Smooth muscle cell (in vitro differentiated cells): ENCODE data around the gene RERE. TPM values are rescaled to one million over a fixed set of nuclear protein-coding genes. Genes with fewer than 3 reads are reported as not detected.

Source experiments
- DNase-seq: peaks from one replicate; lab custom pipeline; 2025; ENCODE audit not compliant: unreplicated experiment; lab: John Stamatoyannopoulos, UW
- H2AFZ ChIP-seq: fragments of 200-600 bp; sonication (generic); 2 replicates; pipeline ENCODE4 v1.6.0; 2016; ENCODE audit warnings: antibody characterized with exemption, low read depth, mild to moderate bottlenecking
- H3F3A ChIP-seq: fragments of 200-600 bp; sonication (generic); 2 replicates; pipeline ENCODE4 v1.6.0; 2017; ENCODE audit warnings: antibody characterized with exemption, low read depth
- H3K27ac ChIP-seq: fragments of 200-600 bp; sonication (generic); 2 replicates; pipeline ENCODE4 v1.5.1; 2016; ENCODE audit warnings: low read depth, mild to moderate bottlenecking
- H3K27me3 ChIP-seq: fragments of 200-600 bp; sonication (generic); 2 replicates; pipeline ENCODE4 v1.6.1; 2016; ENCODE audit warnings: low read depth, mild to moderate bottlenecking
- H3K36me3 ChIP-seq: fragments of 200-600 bp; sonication (generic); 2 replicates; pipeline ENCODE4 v1.5.1; 2016; ENCODE audit warnings: low read depth
- H3K4me1 ChIP-seq: fragments of 200-600 bp; sonication (generic); 2 replicates; pipeline ENCODE4 v1.5.1; 2016; ENCODE audit warnings: low read depth
- H3K4me2 ChIP-seq: fragments of 200-600 bp; sonication (generic); 2 replicates; pipeline ENCODE4 v1.6.0; 2016; ENCODE audit warnings: mild to moderate bottlenecking
- H3K4me3 ChIP-seq: fragments of 200-600 bp; sonication (generic); 2 replicates; pipeline ENCODE4 v1.5.1; 2016; ENCODE audit warnings: mild to moderate bottlenecking
- H3K79me2 ChIP-seq: fragments of 200-600 bp; sonication (generic); 2 replicates; pipeline ENCODE4 v1.6.0; 2016; ENCODE audit warnings: low read depth, mild to moderate bottlenecking
- H3K9ac ChIP-seq: fragments of 200-600 bp; sonication (generic); 2 replicates; pipeline ENCODE4 v1.6.0; 2016; ENCODE audit warnings: low read depth
- H3K9me3 ChIP-seq: fragments of 200-600 bp; sonication (generic); replicated peaks from 2 replicates; pipeline ENCODE4 v1.5.1; 2016; ENCODE audit warnings: low read depth
- H4K20me1 ChIP-seq: fragments of 200-600 bp; sonication (generic); 2 replicates; pipeline ENCODE4 v1.6.0; 2016; ENCODE audit warnings: low read depth
- WGBS: methylation state at CpG from one replicate; pipeline ENCODE4 v1.1.7; 2016; ENCODE audit warnings: low lambda C conversion rate; 5-methylcytosine and 5-hydroxymethylcytosine counted together
- polyA plus RNA-seq: library from polyadenylated mRNA; unstranded; fragments of >200 nt; fragmentation: Nextera tagmentation; extraction: Ambion mirVana; gene quantifications from 2 replicates; pipeline ENCODE4 v1.2.1, GENCODE V29; 2016
- total RNA-seq: library from RNA; depleted of rRNA; stranded (reverse); fragments of >200 nt; gene quantifications from 2 replicates; pipeline ENCODE4 v1.2.3, GENCODE V29; 2014
- TF ChIP-seq, protein P1 (sequence below): fragments of 200-600 bp; sonication (generic); IDR thresholded peaks from 2 replicates; pipeline ENCODE4 v1.5.1; 2017; ENCODE audit warnings: borderline replicate concordance, mild to moderate bottlenecking, antibody characterized with exemption; ENCODE audit not compliant: insufficient read depth, poor library complexity, severe bottlenecking

The RERE gene
- total and polyA plus RNA-seq, 2 experiments from 2014 or later = 45.6 to 59.2 TPM

DNA sequence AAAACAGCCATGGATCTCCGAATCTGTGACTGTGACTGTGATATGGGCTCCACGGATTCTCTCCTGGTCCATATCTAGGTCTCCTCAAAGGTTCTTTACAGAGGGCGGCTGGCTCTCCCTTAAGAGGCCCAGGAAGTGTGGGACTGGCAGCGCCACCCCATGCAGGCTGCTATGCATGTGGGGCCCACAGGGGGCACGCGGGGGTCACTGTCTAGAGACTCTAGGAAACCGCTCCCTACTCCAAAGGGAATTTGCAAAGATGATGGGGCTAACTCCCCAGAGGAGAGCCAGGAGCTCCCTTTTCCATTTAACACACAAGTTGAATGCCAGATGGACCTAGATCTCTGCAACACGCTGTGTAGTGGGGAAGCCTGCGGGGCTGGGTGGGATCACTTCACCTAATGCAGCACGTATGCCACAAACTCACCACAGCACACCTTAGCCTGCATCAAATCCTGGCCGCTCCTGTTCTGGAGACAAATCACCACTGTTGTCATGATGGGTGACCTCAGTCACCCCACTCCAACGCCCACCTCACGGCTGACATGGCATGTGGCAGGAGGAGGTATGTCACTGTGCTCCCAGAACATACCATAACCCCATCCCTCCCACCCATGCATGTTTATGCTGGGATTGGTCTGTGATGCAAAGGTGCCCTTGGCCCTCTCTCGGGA is 437.8 kb downstream of the RERE start:
- Histone ChIP-seq H3K4me2 (no peak overlapping the region), H3F3A (peaks cover 49% of the 10 kb centered on the region), H2AFZ (no peak overlapping the region), H3K4me1 (peaks cover 47% of the 10 kb centered on the region), H3K36me3 (peaks cover 5% of the 10 kb centered on the region), H3K4me3 (no peak overlapping the region), H3K9me3 (no peaks in the 10 kb centered on the region), H3K9ac (no peak overlapping the region), H3K27ac (no peak overlapping the region), H3K79me2 (peaks cover 89% of the 10 kb centered on the region), H4K20me1 (peaks cover 100% of the 10 kb centered on the region), H3K27me3 (no peaks in the 10 kb centered on the region)
- TF ChIP-seq, protein P1, sequence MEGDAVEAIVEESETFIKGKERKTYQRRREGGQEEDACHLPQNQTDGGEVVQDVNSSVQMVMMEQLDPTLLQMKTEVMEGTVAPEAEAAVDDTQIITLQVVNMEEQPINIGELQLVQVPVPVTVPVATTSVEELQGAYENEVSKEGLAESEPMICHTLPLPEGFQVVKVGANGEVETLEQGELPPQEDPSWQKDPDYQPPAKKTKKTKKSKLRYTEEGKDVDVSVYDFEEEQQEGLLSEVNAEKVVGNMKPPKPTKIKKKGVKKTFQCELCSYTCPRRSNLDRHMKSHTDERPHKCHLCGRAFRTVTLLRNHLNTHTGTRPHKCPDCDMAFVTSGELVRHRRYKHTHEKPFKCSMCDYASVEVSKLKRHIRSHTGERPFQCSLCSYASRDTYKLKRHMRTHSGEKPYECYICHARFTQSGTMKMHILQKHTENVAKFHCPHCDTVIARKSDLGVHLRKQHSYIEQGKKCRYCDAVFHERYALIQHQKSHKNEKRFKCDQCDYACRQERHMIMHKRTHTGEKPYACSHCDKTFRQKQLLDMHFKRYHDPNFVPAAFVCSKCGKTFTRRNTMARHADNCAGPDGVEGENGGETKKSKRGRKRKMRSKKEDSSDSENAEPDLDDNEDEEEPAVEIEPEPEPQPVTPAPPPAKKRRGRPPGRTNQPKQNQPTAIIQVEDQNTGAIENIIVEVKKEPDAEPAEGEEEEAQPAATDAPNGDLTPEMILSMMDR = no peak
- DNase-seq = no peak
- 94% methylated on average over 14 of the region's 14 CpGs for WGBS

DNA sequence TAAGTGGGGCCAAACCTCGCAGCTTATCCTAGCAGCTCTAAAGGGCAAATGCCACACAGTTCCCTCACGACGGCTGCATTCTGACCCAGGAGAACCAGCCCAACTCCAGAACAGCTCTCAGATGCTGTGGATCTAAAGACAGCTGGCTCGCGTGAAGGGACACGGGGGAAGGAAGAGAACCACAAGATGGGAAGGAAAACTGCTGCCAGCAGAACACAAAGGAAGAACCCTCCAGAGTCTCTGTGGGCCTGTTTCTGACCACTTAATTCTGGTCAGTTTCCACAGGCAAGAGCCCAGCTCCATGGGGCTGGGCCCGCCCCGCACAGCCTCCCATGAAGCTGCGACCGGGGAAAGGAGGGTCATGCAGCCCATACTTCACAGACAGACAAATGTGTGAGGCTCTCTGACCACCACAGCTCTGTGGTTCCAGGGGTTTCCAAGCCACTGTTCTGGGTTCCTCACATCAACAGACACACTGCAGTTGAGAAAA is 438.4 kb downstream of the RERE start:
- Histone ChIP-seq H3K27ac (no peak overlapping the region), H3K9me3 (no peaks in the 10 kb centered on the region)
- WGBS = 95% methylated on average over 10 of the region's 10 CpGs

DNA sequence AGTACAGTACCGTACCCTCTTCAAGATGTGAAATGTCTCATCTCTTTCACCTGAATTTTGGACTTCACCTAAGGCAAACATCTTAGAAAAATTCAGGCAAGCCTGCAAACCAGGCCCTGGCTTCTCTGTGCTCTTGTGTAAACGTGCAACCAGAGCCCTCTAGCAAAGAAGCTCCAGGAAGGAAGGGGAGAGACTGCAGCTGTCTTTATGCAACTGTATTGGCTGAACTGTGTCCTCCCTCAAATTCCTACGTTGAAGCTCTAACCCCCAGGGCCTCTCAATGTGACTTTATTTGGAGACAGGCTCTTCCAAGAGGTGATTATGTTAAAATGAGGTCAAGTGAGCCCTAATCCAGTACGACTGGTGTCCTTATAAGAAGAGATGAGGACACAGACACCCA is 439.3 kb downstream of the RERE start:
- Histone ChIP-seq H3K27me3 (no peaks in the 10 kb centered on the region), H3K4me3 (no peak overlapping the region), H3K4me1 (peaks cover 62% of the 10 kb centered on the region), H3K27ac (peak overlapping the region; percentile 12), H4K20me1 (peaks cover 100% of the 10 kb centered on the region), H3K36me3 (no peaks in the 10 kb centered on the region), H2AFZ (no peak overlapping the region), H3K79me2 (peaks cover 76% of the 10 kb centered on the region), H3K9ac (no peak overlapping the region), H3K9me3 (no peaks in the 10 kb centered on the region), H3K4me2 (peak overlapping the region; percentile 43), H3F3A (peaks cover 48% of the 10 kb centered on the region)
- no peak for DNase-seq
- 29% methylated on average over 4 of the region's 4 CpGs for WGBS
- TF ChIP-seq, protein P1 = no peak

More for the DNA sequence above, 438.4 kb downstream of the RERE start:
- DNase-seq = no peak
- no peaks in the 10 kb centered on the region for H3K27me3 ChIP-seq
- peaks cover 2% of the 10 kb centered on the region for H3K36me3 ChIP-seq
- H3F3A ChIP-seq = peaks cover 48% of the 10 kb centered on the region
- H3K4me3 ChIP-seq = no peak overlapping the region
- no peak overlapping the region for H3K9ac ChIP-seq
- no peak overlapping the region for H3K4me2 ChIP-seq
- peaks cover 53% of the 10 kb centered on the region for H3K4me1 ChIP-seq
- H4K20me1 ChIP-seq = peaks cover 100% of the 10 kb centered on the region
- H2AFZ ChIP-seq = no peak overlapping the region
- peaks cover 83% of the 10 kb centered on the region for H3K79me2 ChIP-seq
- TF ChIP-seq, protein P1 = no peak
